ENCODE data around the gene TCAIM. TPM values are rescaled to one million over a fixed set of nuclear protein-coding genes. Genes with fewer than 3 reads are reported as not detected.

Gene TCAIM
- total RNA-seq, 1 experiment from 2014 or later: 19.5 TPM

DNA sequence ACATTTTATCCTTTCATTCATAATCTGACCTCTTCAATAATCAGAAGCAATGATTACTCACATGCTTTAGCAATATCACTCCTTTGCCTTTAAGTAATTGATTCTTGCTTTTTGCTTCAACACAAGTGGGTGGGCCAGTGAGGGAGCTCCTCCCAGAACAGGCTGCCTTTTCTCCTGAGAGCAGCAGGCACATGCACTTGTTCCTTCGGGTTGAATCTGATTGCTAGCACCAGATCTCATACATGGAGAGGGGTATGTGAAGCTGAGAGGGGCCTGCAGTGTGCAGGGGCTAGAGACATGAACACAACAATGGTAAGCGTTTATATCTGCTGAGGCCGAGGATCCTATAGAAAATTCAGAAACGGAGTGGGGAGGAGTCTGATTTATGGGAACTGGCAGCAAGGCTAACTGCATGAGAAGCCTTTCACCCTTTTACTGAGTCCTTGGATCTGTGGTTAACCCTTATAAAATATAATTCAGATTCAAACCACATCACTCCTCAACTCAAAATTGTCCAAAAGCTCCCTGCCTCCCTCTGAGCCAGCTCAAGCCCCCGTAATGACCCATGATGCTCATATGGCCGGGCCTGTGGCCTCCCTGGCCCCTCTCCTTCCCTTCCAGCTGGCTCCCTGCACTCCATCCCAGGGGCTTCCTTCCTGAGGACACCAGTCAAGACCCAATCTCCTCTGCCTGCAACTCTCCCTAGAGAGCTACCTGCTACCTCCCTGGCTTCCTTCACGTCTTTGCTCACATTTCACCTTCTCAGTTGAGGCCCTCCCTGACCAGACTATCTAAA is 106.5 kb downstream of the TCAIM start:
- CTCF ChIA-PET: no interaction called here
- no TSS peak for BruUV-seq (replicated peaks)
- POLR2A ChIA-PET: no interaction called here
- Histone ChIP-seq H3K27ac (ENCODE audit: low read length) (no peak overlapping the region), H3K27me3 (ENCODE audit: control insufficient read depth, insufficient read depth, low read length) (no peaks in the 10 kb centered on the region), H3K4me1 (ENCODE audit: control insufficient read depth, insufficient read depth, low read length) (no peaks in the 10 kb centered on the region), H3K9me3 (ENCODE audit: control insufficient read depth, insufficient read depth, low read depth, low read length) (peaks cover 21% of the 10 kb centered on the region; the same call in 1 of the 2 replicates), H3K4me3 (ENCODE audit: low read depth in 2 of 2, low read length in 2 of 2) (no peak overlapping the region), H3K36me3 (ENCODE audit: control insufficient read depth, insufficient read depth, low read length) (peaks cover 7% of the 10 kb centered on the region)
- intact Hi-C loops (cut with micrococcal nuclease; ENCODE audit: unreplicated experiment) (no loop called here), in situ Hi-C loops (cut with HindIII; ENCODE audit: low pct_unique_long_range_greater_than_20kb, low sequenced_read_pairs) (no loop called here)
- ATAC-seq (no peak), DNase-seq (ENCODE audit: low read depth, low spot score) (no peak)
- TF ChIP-seq POLR2AphosphoS5 (IDR thresholded peaks at IDR 0.05; ENCODE audit: low read depth, low read length) (no peak), CTCF (IDR thresholded peaks at IDR 0.05) (no peak), SIN3A (IDR thresholded peaks at IDR 0.05; ENCODE audit: borderline replicate concordance, insufficient read depth, low read depth, low read length) (no peak), TCF7L2 (IDR thresholded peaks at IDR 0.05; ENCODE audit: low read depth, low read length) (no peak)
- TF ChIP-seq, protein P1, sequence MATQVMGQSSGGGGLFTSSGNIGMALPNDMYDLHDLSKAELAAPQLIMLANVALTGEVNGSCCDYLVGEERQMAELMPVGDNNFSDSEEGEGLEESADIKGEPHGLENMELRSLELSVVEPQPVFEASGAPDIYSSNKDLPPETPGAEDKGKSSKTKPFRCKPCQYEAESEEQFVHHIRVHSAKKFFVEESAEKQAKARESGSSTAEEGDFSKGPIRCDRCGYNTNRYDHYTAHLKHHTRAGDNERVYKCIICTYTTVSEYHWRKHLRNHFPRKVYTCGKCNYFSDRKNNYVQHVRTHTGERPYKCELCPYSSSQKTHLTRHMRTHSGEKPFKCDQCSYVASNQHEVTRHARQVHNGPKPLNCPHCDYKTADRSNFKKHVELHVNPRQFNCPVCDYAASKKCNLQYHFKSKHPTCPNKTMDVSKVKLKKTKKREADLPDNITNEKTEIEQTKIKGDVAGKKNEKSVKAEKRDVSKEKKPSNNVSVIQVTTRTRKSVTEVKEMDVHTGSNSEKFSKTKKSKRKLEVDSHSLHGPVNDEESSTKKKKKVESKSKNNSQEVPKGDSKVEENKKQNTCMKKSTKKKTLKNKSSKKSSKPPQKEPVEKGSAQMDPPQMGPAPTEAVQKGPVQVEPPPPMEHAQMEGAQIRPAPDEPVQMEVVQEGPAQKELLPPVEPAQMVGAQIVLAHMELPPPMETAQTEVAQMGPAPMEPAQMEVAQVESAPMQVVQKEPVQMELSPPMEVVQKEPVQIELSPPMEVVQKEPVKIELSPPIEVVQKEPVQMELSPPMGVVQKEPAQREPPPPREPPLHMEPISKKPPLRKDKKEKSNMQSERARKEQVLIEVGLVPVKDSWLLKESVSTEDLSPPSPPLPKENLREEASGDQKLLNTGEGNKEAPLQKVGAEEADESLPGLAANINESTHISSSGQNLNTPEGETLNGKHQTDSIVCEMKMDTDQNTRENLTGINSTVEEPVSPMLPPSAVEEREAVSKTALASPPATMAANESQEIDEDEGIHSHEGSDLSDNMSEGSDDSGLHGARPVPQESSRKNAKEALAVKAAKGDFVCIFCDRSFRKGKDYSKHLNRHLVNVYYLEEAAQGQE (IDR thresholded peaks at IDR 0.05; ENCODE audit: insufficient read depth in 1 of 2, low read depth in 2 of 2, low read length in 1 of 2): no peak

DNA sequence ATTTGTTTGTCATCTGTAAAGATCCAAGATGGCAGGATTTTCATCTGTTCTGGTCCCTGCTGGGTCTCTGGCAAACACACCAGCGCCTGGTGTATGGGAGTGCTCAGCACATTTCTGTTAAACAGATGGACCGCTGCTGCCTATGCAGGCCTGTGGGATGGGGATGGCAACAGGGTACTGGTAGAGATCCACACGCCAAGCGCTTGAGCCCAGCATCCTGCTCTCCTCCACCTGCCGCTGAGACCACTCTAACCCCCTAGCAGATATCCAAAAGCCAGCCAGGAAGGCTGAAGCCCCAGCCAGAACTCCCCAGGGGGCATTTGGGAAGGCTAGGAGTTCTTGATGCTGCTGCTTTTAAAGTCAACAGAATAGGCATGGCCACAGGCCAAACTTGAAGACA is 107.2 kb downstream of the TCAIM start:
- in situ Hi-C loops (cut with HindIII; ENCODE audit: low pct_unique_long_range_greater_than_20kb, low sequenced_read_pairs): no loop called here
- BruUV-seq (replicated peaks): no TSS peak
- no peak for TF ChIP-seq POLR2AphosphoS5 (IDR thresholded peaks at IDR 0.05; ENCODE audit: low read depth, low read length)
- Histone ChIP-seq H3K36me3 (ENCODE audit: control insufficient read depth, insufficient read depth, low read length) (peaks cover 7% of the 10 kb centered on the region), H3K4me3 (ENCODE audit: low read depth in 2 of 2, low read length in 2 of 2) (no peak overlapping the region), H3K9me3 (ENCODE audit: control insufficient read depth, insufficient read depth, low read depth, low read length) (peaks cover 21% of the 10 kb centered on the region; the same call in 1 of the 2 replicates), H3K4me1 (ENCODE audit: control insufficient read depth, insufficient read depth, low read length) (no peaks in the 10 kb centered on the region), H3K27ac (ENCODE audit: low read length) (no peak overlapping the region), H3K27me3 (ENCODE audit: control insufficient read depth, insufficient read depth, low read length) (no peaks in the 10 kb centered on the region)
- no peak for ATAC-seq
- ChIA-PET POLR2A (no interaction called here), CTCF (no interaction called here)
- no peak for DNase-seq (ENCODE audit: low read depth, low spot score)
- intact Hi-C loops (cut with micrococcal nuclease; ENCODE audit: unreplicated experiment): no loop called here

- TF ChIP-seq CTCF (IDR thresholded peaks at IDR 0.05): no peak
- no peak for TF ChIP-seq SIN3A (IDR thresholded peaks at IDR 0.05; ENCODE audit: borderline replicate concordance, insufficient read depth, low read depth, low read length)
- no peak for TF ChIP-seq POLR2AphosphoS5 (IDR thresholded peaks at IDR 0.05; ENCODE audit: low read depth, low read length)
- TF ChIP-seq, protein P1 (IDR thresholded peaks at IDR 0.05; ENCODE audit: insufficient read depth in 1 of 2, low read depth in 2 of 2, low read length in 1 of 2): no peak
- TF ChIP-seq TCF7L2 (IDR thresholded peaks at IDR 0.05; ENCODE audit: low read depth, low read length): no peak
- CTCF ChIA-PET: no interaction called here
Observed at GRCh38 chr3:44446929-44447328, 108.4 kb downstream of the TCAIM start.

More at GRCh38 chr3:44446929-44447328, 108.4 kb downstream of the TCAIM start:
- intact Hi-C loops (cut with micrococcal nuclease; ENCODE audit: unreplicated experiment): no loop called here
- Histone ChIP-seq H3K27me3 (ENCODE audit: control insufficient read depth, insufficient read depth, low read length) (no peaks in the 10 kb centered on the region), H3K36me3 (ENCODE audit: control insufficient read depth, insufficient read depth, low read length) (peaks cover 7% of the 10 kb centered on the region), H3K27ac (ENCODE audit: low read length) (no peak overlapping the region), H3K4me3 (ENCODE audit: low read depth in 2 of 2, low read length in 2 of 2) (no peak overlapping the region), H3K4me1 (ENCODE audit: control insufficient read depth, insufficient read depth, low read length) (no peaks in the 10 kb centered on the region), H3K9me3 (ENCODE audit: control insufficient read depth, insufficient read depth, low read depth, low read length) (peaks cover 21% of the 10 kb centered on the region; the same call in 1 of the 2 replicates)
- POLR2A ChIA-PET: interaction anchor here (0.6 kb wide), 1 partner anchor 301 kb away, joined by 10 read pairs; no protein-coding TSS in a partner anchor
- no TSS peak for BruUV-seq (replicated peaks)
- DNase-seq (ENCODE audit: low read depth, low spot score) (no peak), ATAC-seq (no peak)
- in situ Hi-C loops (cut with HindIII; ENCODE audit: low pct_unique_long_range_greater_than_20kb, low sequenced_read_pairs): no loop called here
